HUES64 (cell line): Measurements from ENCODE around the gene TJP2.

Experiments used
- H3K27ac ChIP-seq: 2 replicates; pipeline ENCODE4 v1.7.0; 2013; ENCODE audit warnings: low read depth, low read length, inconsistent platforms
- H3K27me3 ChIP-seq: 2 replicates; pipeline ENCODE4 v1.6.1; 2013; ENCODE audit warnings: mild to moderate bottlenecking, low read length; ENCODE audit not compliant: insufficient read depth
- H3K36me3 ChIP-seq: 2 replicates; pipeline ENCODE4 v1.6.1; 2013; ENCODE audit warnings: mild to moderate bottlenecking, low read length; ENCODE audit not compliant: insufficient read depth
- H3K4me1 ChIP-seq: 2 replicates; pipeline ENCODE4 v1.6.1; 2013; ENCODE audit warnings: mild to moderate bottlenecking, low read length, moderate library complexity; ENCODE audit not compliant: insufficient read depth
- H3K4me3 ChIP-seq: 2 replicates; pipeline ENCODE4 v1.5.1; 2013; ENCODE audit warnings: mild to moderate bottlenecking, low read length, moderate library complexity
- H3K9ac ChIP-seq: 2 replicates; pipeline ENCODE4 v1.6.1; 2013; ENCODE audit warnings: mild to moderate bottlenecking, low read depth, low read length
- H3K9me3 ChIP-seq: 2 replicates; pipeline ENCODE4 v1.6.1; 2013; ENCODE audit warnings: low read depth, low read length; ENCODE audit not compliant: insufficient read depth
- WGBS: fragments of 150-250, 120-280 bp; methylation state at CpG from one replicate; pipeline ENCODE4 v1.1.7; 2013; ENCODE audit warnings: missing lambda C conversion rate; 5-methylcytosine and 5-hydroxymethylcytosine counted together

TJP2 gene

GRCh38 chr9:69178583-69179011 lies 4.5 kb downstream of the TJP2 start:
- Histone ChIP-seq H3K9ac (no peak overlapping the region), H3K27ac (no peak overlapping the region), H3K4me1 (peaks cover 41% of the 10 kb centered on the region)

GRCh38 chr9:69179037-69179436 lies 5.0 kb downstream of the TJP2 start:
- no peak overlapping the region for H3K9ac ChIP-seq
- peaks cover 11% of the 10 kb centered on the region; the same call in 1 of the 2 replicates for H3K36me3 ChIP-seq
- no peaks in the 10 kb centered on the region for H3K9me3 ChIP-seq
- H3K27me3 ChIP-seq, result peaks cover 21% of the 10 kb centered on the region
- 83% methylated on average over 1 of the region's 2 CpGs for WGBS
- H3K4me1 ChIP-seq, result peaks cover 41% of the 10 kb centered on the region
- no peak overlapping the region for H3K4me3 ChIP-seq
- H3K27ac ChIP-seq, result no peak overlapping the region

More at GRCh38 chr9:69178583-69179011, 4.5 kb downstream of the TJP2 start:
- WGBS, result 97% methylated on average over 2 of the region's 3 CpGs
- Histone ChIP-seq H3K9me3 (no peaks in the 10 kb centered on the region), H3K27me3 (peaks cover 21% of the 10 kb centered on the region), H3K36me3 (peaks cover 11% of the 10 kb centered on the region; the same call in 1 of the 2 replicates), H3K4me3 (no peak overlapping the region)

GRCh38 chr9:69180200-69180599 lies 6.1 kb downstream of the TJP2 start:
- no peak overlapping the region for H3K27ac ChIP-seq

GRCh38 chr9:69180670-69181069 lies 6.6 kb downstream of the TJP2 start:
- H3K9ac ChIP-seq, result no peak overlapping the region
- no peaks in the 10 kb centered on the region for H3K9me3 ChIP-seq
- 79% methylated on average over 2 of the region's 2 CpGs for WGBS
- peaks cover 11% of the 10 kb centered on the region; the same call in 1 of the 2 replicates for H3K36me3 ChIP-seq
- H3K4me1 ChIP-seq, result peaks cover 29% of the 10 kb centered on the region
- no peak overlapping the region for H3K4me3 ChIP-seq
- H3K27ac ChIP-seq, result no peak overlapping the region
- peaks cover 4% of the 10 kb centered on the region for H3K27me3 ChIP-seq

More at GRCh38 chr9:69180200-69180599, 6.1 kb downstream of the TJP2 start:
- Histone ChIP-seq H3K9ac (no peak overlapping the region), H3K4me3 (no peak overlapping the region), H3K36me3 (peaks cover 11% of the 10 kb centered on the region; the same call in 1 of the 2 replicates), H3K4me1 (peaks cover 34% of the 10 kb centered on the region), H3K27me3 (peaks cover 9% of the 10 kb centered on the region), H3K9me3 (no peaks in the 10 kb centered on the region)
- WGBS, result 92% methylated on average over 3 of the region's 3 CpGs

GRCh38 chr9:69181908-69182353 lies 7.9 kb downstream of the TJP2 start:
- no peak overlapping the region for H3K4me3 ChIP-seq

GRCh38 chr9:69184266-69184665 lies 10.2 kb downstream of the TJP2 start:
- peaks cover 11% of the 10 kb centered on the region; the same call in 1 of the 2 replicates for H3K36me3 ChIP-seq
- no peak overlapping the region for H3K27ac ChIP-seq
- peaks cover 23% of the 10 kb centered on the region; the same call in 1 of the 2 replicates for H3K4me1 ChIP-seq
- 96% methylated on average over 5 of the region's 5 CpGs for WGBS
- no peaks in the 10 kb centered on the region for H3K27me3 ChIP-seq
- H3K9ac ChIP-seq, result no peak overlapping the region
- H3K4me3 ChIP-seq, result no peak overlapping the region
- H3K9me3 ChIP-seq, result no peaks in the 10 kb centered on the region

More at GRCh38 chr9:69181908-69182353, 7.9 kb downstream of the TJP2 start:
- H3K36me3 ChIP-seq, result peaks cover 11% of the 10 kb centered on the region; the same call in 1 of the 2 replicates
- no peaks in the 10 kb centered on the region for H3K27me3 ChIP-seq
- peaks cover 23% of the 10 kb centered on the region for H3K4me1 ChIP-seq
- H3K9ac ChIP-seq, result no peak overlapping the region
- no peak overlapping the region for H3K27ac ChIP-seq
- no peaks in the 10 kb centered on the region for H3K9me3 ChIP-seq
- 79% methylated on average over 4 of the region's 4 CpGs for WGBS

- peaks cover 10% of the 10 kb centered on the region; the same call in 1 of the 2 replicates for H3K36me3 ChIP-seq
- H3K27me3 ChIP-seq, result no peaks in the 10 kb centered on the region
- no peaks in the 10 kb centered on the region for H3K9me3 ChIP-seq
- H3K27ac ChIP-seq, result no peak overlapping the region
- peaks cover 19% of the 10 kb centered on the region; the same call in 1 of the 2 replicates for H3K4me1 ChIP-seq
- WGBS, result 89% methylated on average over 7 of the region's 7 CpGs
- H3K9ac ChIP-seq, result no peak overlapping the region; the same call in 1 of the 2 replicates
- no peak overlapping the region for H3K4me3 ChIP-seq
Measured at GRCh38 chr9:69186841-69187611, 12.9 kb downstream of the TJP2 start.

- 94% methylated on average over 2 of the region's 2 CpGs for WGBS
- H3K36me3 ChIP-seq, result no peaks in the 10 kb centered on the region
Measured at GRCh38 chr9:69188975-69189374, 14.9 kb downstream of the TJP2 start.

GRCh38 chr9:69190086-69190862 lies 16.2 kb downstream of the TJP2 start:
- Histone ChIP-seq H3K9me3 (no peaks in the 10 kb centered on the region), H3K27ac (no peak overlapping the region), H3K27me3 (no peaks in the 10 kb centered on the region), H3K4me1 (peaks cover 30% of the 10 kb centered on the region), H3K36me3 (no peaks in the 10 kb centered on the region), H3K9ac (no peak overlapping the region), H3K4me3 (no peak overlapping the region)
- 91% methylated on average over 5 of the region's 5 CpGs for WGBS

More at GRCh38 chr9:69188975-69189374, 14.9 kb downstream of the TJP2 start:
- H3K27ac ChIP-seq, result no peak overlapping the region
- no peak overlapping the region for H3K4me3 ChIP-seq
- H3K4me1 ChIP-seq, result peaks cover 26% of the 10 kb centered on the region
- no peaks in the 10 kb centered on the region for H3K9me3 ChIP-seq
- no peaks in the 10 kb centered on the region for H3K27me3 ChIP-seq
- no peak overlapping the region for H3K9ac ChIP-seq

GRCh38 chr9:69190863-69191181 lies 16.7 kb downstream of the TJP2 start:
- WGBS, result 96% methylated on average over 1 of the region's 1 CpG
- Histone ChIP-seq H3K36me3 (no peaks in the 10 kb centered on the region), H3K4me3 (no peak overlapping the region), H3K27me3 (no peaks in the 10 kb centered on the region), H3K27ac (no peak overlapping the region), H3K9ac (no peak overlapping the region), H3K4me1 (peaks cover 30% of the 10 kb centered on the region), H3K9me3 (no peaks in the 10 kb centered on the region)

- H3K4me3 ChIP-seq, result no peak overlapping the region
- H3K36me3 ChIP-seq, result no peaks in the 10 kb centered on the region
- H3K27me3 ChIP-seq, result no peaks in the 10 kb centered on the region
- no peaks in the 10 kb centered on the region for H3K9me3 ChIP-seq
- H3K27ac ChIP-seq, result no peak overlapping the region
- WGBS, result 90% methylated on average over 3 of the region's 3 CpGs
- no peak overlapping the region for H3K9ac ChIP-seq
- peaks cover 30% of the 10 kb centered on the region for H3K4me1 ChIP-seq
Measured at GRCh38 chr9:69191231-69191630, 17.2 kb downstream of the TJP2 start.
